Psoas muscle (tissue), 8 donors: Measurements from ENCODE around the gene ADAMTS2. TPM values are rescaled to one million over a fixed set of nuclear protein-coding genes. Genes with fewer than 3 reads are reported as not detected.
A peak's percentile ranks its signal among the peaks of the same experiment; 100 is the strongest.

Experiments
- ATAC-seq, 4 donors: fragments of 200-7000 bp; cut with Tn5 transposase; one replicate each; pipeline ENCODE4 v1.9.1; 2020; ENCODE audit warnings: moderate library complexity in 3 of 4, mild to moderate bottlenecking in 2 of 4
- DNase-seq, 2 donors: peaks; one replicate each; pipeline ENCODE4 v3.0.0-alpha.2; 2020
- H3K27ac ChIP-seq: fragments of 200-600 bp; one replicate; pipeline ENCODE4 v1.8.0; 2022
- H3K27me3 ChIP-seq, 3 donors: fragments of 200-600 bp in 1 of 3; one replicate each; pipeline versions ENCODE4 v1.6.1 to v1.8.0; 2013 to 2022; ENCODE audit warnings: low read length in 2 of 3, mild to moderate bottlenecking in 2 of 3, moderate library complexity in 1 of 3; ENCODE audit not compliant: insufficient read depth in 3 of 3
- H3K36me3 ChIP-seq, 2 donors: fragments of 200-600 bp in 1 of 2; one replicate each; pipeline versions ENCODE4 v1.6.1 to v1.8.0; 2013 to 2022; ENCODE audit warnings: low read depth in 1 of 2, mild to moderate bottlenecking in 1 of 2, moderate library complexity in 1 of 2; ENCODE audit not compliant: insufficient read depth in 1 of 2
- H3K4me1 ChIP-seq: fragments of 200-600 bp; one replicate; pipeline ENCODE4 v1.8.0; 2022
- H3K4me3 ChIP-seq: fragments of 200-600 bp; one replicate; pipeline ENCODE4 v1.8.0; 2022; ENCODE audit warnings: mild to moderate bottlenecking
- H3K9me3 ChIP-seq: fragments of 200-600 bp; one replicate; pipeline ENCODE4 v1.8.0; 2022
- CTCF ChIP-seq: fragments of 200-600 bp; IDR thresholded peaks from one replicate; pipeline ENCODE4 v1.8.0; 2022; ENCODE audit warnings: antibody characterized with exemption
- WGBS, 3 donors: extraction: QIAGEN DNeasy Blood & Tissue Kit; methylation state at CpG; one replicate each; pipeline versions ENCODE4 v1.1.6 to v1.1.7; 2013; 5-methylcytosine and 5-hydroxymethylcytosine counted together
- intact Hi-C, 2 donors: fragments of 100-400 bp; cut with DNase I; formaldehyde crosslinking; loops; one replicate each; pipeline versions ENCODE4 v1.11.0 to v1.14.2; 2022
- polyA plus RNA-seq, 3 donors: library from polyadenylated mRNA; stranded (reverse); fragments of 200-250 nt; gene quantifications; one replicate each; pipeline ENCODE4 v1.2.3, GENCODE V29; 2013
- total RNA-seq, 4 donors: library from RNA; stranded (reverse); fragmentation: NEBNext Ultra II Directional in 2 of 4; extraction: Animal tissue kit (Norgen Biotek cat#: 25700) in 2 of 4; gene quantifications; one replicate each; pipeline versions ENCODE4 v1.2.1 to v1.2.4, GENCODE V29; 2021 to 2023
- donor health status: healthy with polysubstance abuse.
- donor health status: DM: no; HTN: no; CAD: no; lungs with moderate emphysema.
- donor health status: Bipolar disorder and iron deficiency.
- donor health status: healthy.
- donor health status: DM: yes; HTN: yes; CAD: no.
- donor health status: DM: no; HTN: no; CAD: no.
- donor health status: DM: no; HTN: no; CAD: no.
- donor health status: DM: yes; HTN: yes; CAD: no.

Gene ADAMTS2
- total and polyA plus RNA-seq, 7 donors: 0.83 to 3.7 (median 2.0) TPM

- 79 to 81% (median 81%) methylated on average over 8 of the region's 8 CpGs for WGBS, 3 donors
- no peak overlapping the region for H3K4me3 ChIP-seq
- no peaks in the 10 kb centered on the region for H3K4me1 ChIP-seq
- no peaks in the 10 kb centered on the region for H3K27me3 ChIP-seq
- no peaks in the 10 kb centered on the region for H3K9me3 ChIP-seq
- intact Hi-C loops: no loop called here
- TF ChIP-seq CTCF: no peak
- H3K27ac ChIP-seq: no peak overlapping the region
- DNase-seq: no peak
- no peaks in the 10 kb centered on the region for H3K36me3 ChIP-seq
- no peak for ATAC-seq
These were observed 138.9 kb downstream of the ADAMTS2 start for GRCh38 chr5:179206366-179206765.

- ATAC-seq (no peak), DNase-seq (no peak)
- no peak overlapping the region for H3K27ac ChIP-seq
- no peaks in the 10 kb centered on the region for H3K4me1 ChIP-seq
- no peaks in the 10 kb centered on the region for H3K9me3 ChIP-seq
- H3K36me3 ChIP-seq: no peaks in the 10 kb centered on the region
- H3K27me3 ChIP-seq: no peaks in the 10 kb centered on the region
- WGBS, 3 donors: 81 to 86% (median 82%) methylated on average over 12 of the region's 12 CpGs
- TF ChIP-seq CTCF: no peak
- intact Hi-C loops: no loop called here
- H3K4me3 ChIP-seq: no peak overlapping the region
These were observed 140.0 kb downstream of the ADAMTS2 start for GRCh38 chr5:179205277-179205676.

GRCh38 chr5:179204572-179204971, 140.7 kb downstream of the ADAMTS2 start:
- H3K4me1 ChIP-seq: no peaks in the 10 kb centered on the region
- TF ChIP-seq CTCF: no peak
- WGBS, 3 donors: 84 to 86% (median 85%) methylated on average over 21 of the region's 21 CpGs
- DNase-seq: no peak
- no peaks in the 10 kb centered on the region for H3K36me3 ChIP-seq
- no peaks in the 10 kb centered on the region for H3K27me3 ChIP-seq
- intact Hi-C loops: no loop called here
- H3K9me3 ChIP-seq: no peaks in the 10 kb centered on the region
- H3K4me3 ChIP-seq: no peak overlapping the region
- ATAC-seq: no peak
- H3K27ac ChIP-seq: no peak overlapping the region

GRCh38 chr5:179203248-179203647, 142.0 kb downstream of the ADAMTS2 start:
- Histone ChIP-seq H3K4me3 (no peak overlapping the region), H3K27ac (no peak overlapping the region), H3K36me3 (no peaks in the 10 kb centered on the region), H3K4me1 (no peaks in the 10 kb centered on the region), H3K27me3 (no peaks in the 10 kb centered on the region), H3K9me3 (no peaks in the 10 kb centered on the region)
- intact Hi-C loops: no loop called here
- TF ChIP-seq CTCF: no peak
- 78 to 90% (median 86%) methylated on average over 8 to 9 of the region's 9 CpGs for WGBS, 3 donors
- ATAC-seq: no peak
- peak in 1 of 2 donors; percentile 7 for DNase-seq

GRCh38 chr5:179201986-179202385, 143.3 kb downstream of the ADAMTS2 start:
- ATAC-seq: no peak
- no peak for TF ChIP-seq CTCF
- Histone ChIP-seq H3K27ac (no peak overlapping the region), H3K9me3 (no peaks in the 10 kb centered on the region), H3K4me1 (no peaks in the 10 kb centered on the region), H3K27me3 (no peaks in the 10 kb centered on the region), H3K4me3 (no peak overlapping the region), H3K36me3 (no peaks in the 10 kb centered on the region)
- WGBS, 3 donors: 79 to 87% (median 84%) methylated on average over 16 of the region's 16 CpGs
- intact Hi-C loops: no loop called here
- DNase-seq: peak; percentile 9 to 19
